NCI-H146 (cell line): ENCODE measurements around the gene KIAA0408.

ENCODE experiments used
- DNase-seq: peaks from one replicate; lab custom pipeline; 2025; lab: John Stamatoyannopoulos, UW

The KIAA0408 gene

DNA sequence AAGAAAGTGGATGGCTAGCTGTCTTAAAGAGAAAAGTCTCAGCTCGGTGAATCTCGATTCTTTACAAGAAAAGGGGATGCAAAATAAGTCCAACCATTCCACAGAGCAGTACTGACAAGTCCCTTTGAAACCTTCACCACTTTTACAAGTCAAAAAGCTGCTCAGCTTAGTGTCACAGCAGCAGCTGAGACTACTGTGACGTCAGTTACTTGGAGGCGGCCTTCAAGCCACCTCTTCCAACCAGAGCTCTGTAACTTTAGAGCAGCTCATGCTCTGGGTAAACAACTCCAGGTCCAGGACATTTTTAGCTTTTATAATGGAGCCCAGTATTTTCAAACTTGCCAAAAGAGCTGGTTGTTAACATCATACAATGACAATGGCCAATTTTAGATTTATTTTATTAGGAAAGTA lies at the start of gene KIAA0408:
KIAA0408 (minus strand) TSS at position 159 of the 411 bp plus-strand sequence. CDS start 5,408 bp downstream, outside the sequence.
- DNase-seq: peak; percentile 27

- DNase-seq: no peak
Measured at GRCh38 chr6:127506894-127507293, 47.7 kb upstream of the KIAA0408 start.

DNA sequence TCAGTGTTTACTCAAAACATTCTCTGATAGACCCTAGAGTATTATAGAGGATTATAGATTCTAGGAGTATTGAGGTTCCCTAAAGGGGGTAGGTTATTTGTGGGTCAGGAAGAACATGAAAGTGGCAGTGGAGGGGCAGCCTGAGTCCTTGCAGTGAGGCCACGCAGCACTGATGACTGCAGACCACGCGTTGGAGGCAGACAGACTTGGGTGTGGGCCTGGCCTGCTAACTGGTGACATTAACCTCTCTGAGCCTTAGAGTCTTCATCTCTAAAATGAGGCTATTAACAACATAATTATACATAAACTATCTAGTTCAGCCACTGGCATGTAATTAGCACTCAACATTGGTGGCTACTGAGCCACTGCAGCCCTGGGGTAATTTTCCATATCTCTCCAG lies 43.8 kb upstream of the KIAA0408 start:
- DNase-seq: no peak

GRCh38 chr6:127497410-127497809 lies 38.2 kb upstream of the KIAA0408 start:
- DNase-seq: peak; percentile 26

GRCh38 chr6:127496471-127496870 lies 37.3 kb upstream of the KIAA0408 start:
- no peak for DNase-seq

GRCh38 chr6:127494240-127494767 lies 35.1 kb upstream of the KIAA0408 start:
- DNase-seq: no peak

- no peak for DNase-seq
Measured at GRCh38 chr6:127489248-127489647, 30.1 kb upstream of the KIAA0408 start.

GRCh38 chr6:127486934-127487333 lies 27.7 kb upstream of the KIAA0408 start:
- DNase-seq: no peak

DNA sequence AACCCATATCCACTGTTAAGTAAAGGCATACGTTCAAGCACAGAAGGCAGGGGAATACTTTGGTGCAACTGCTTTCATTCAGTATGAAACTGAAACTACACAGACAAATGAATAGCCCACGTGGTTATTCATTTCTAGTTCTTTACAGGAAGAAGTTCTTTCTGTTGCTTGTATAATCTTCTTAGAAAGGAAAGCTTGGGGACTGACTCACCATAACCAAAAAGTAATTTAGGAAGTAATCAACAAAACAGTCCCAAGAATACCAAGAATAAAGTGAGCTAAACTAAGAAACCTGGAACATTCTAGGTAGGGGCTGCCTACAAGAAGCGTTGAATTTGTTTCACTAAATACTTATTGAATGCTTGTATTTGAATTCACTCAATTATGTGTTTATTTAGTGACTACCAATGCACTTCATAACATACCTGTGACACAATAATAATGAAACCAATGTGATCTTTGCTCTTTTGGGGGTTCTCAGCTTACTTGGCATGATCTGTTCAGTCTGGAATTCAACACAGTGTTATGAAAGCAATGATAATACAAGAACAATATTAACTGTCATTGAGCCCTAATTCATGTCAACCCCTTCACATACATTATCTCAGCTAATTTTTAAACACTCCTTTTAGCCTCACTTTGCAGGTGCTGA lies 25.1 kb upstream of the KIAA0408 start:
- DNase-seq: no peak

- no peak for DNase-seq
Measured at GRCh38 chr6:127483399-127484055, 24.3 kb upstream of the KIAA0408 start.

DNA sequence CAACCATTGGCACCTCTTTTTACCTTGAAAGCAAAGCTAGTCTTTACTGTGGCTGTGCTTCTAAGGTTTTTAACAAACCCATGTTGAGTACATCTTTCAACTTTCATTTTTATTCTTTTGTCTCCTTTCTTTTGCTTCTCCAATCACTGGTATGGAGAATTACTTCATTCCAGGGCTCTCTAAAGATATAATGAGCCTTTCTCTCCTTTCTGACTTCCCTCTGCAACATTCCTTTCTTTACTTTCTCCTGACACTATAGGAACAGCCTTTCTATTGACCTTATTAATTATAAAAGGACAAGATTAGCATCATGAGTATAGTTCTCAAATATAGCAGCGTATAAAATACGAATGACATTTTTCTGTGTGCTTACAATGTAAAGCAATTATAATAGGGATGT lies 23.1 kb upstream of the KIAA0408 start:
- DNase-seq: no peak

- no peak for DNase-seq
Measured at GRCh38 chr6:127481628-127482027, 22.4 kb upstream of the KIAA0408 start.

GRCh38 chr6:127481111-127481510 lies 21.9 kb upstream of the KIAA0408 start:
- DNase-seq: no peak

DNA sequence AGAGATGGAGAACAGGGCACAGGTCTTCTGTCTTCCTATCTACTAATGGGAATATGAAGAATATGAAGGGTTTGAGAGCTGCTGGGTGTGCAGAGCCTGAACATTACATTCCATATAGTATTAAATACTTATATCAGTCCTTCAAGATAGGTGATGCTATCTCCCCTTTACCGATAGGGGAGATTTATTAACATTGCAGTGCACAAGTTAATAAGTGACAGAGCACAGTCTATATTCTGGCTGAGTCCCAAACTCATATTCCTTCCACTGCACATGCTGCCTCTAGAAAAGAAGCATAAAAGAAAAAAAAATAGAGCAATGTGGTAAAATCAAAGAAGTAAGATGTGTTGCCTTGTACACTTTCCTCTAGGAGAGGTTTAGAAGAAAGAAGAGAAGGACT lies 18.5 kb upstream of the KIAA0408 start:
- no peak for DNase-seq

GRCh38 chr6:127475823-127476176 lies 16.6 kb upstream of the KIAA0408 start:
- no peak for DNase-seq

GRCh38 chr6:127475135-127475822 lies 16.1 kb upstream of the KIAA0408 start:
- no peak for DNase-seq

DNA sequence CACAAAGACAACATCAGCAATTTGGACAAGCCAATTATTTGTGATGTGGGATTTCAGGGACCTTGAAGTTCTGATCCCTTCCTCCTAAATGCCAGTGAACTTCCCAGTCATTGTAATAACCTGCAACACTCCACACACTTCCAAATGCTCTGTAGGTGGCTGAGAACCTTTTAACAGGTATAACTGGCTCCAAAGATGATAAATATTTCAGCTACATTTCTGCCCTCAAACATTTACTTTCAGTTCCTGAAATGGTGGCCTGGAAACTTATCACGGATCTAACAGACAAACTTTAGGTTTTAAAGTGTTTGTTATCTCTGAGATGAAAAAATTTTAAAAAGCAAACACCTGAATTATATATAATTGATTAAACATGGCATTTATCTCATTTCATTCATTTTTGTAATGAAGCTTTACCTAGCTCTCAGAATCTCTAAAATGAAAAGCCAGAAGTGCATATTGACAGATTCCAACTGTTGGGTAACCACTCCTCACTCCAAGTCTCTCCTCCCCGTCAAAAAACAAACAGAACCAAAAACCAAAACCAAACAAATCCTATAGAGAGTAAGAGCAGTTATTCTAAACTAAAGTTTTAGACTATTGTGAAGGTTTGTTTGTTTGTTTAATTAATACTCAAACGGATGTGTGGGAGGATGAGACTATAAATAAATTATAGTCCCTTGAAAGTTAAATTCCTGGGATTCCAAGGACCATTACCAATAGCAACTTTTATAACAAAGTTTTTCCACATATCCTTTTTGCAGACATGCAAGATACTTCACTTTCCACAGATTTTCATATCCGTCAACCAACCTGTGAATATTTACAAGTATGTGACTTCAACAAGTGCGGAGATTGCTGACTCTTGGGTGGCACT lies 12.4 kb upstream of the KIAA0408 start:
- DNase-seq: no peak

- no peak for DNase-seq
Measured at GRCh38 chr6:127468936-127469335, 9.7 kb upstream of the KIAA0408 start.

GRCh38 chr6:127466416-127466815 lies 7.2 kb upstream of the KIAA0408 start:
- no peak for DNase-seq

DNA sequence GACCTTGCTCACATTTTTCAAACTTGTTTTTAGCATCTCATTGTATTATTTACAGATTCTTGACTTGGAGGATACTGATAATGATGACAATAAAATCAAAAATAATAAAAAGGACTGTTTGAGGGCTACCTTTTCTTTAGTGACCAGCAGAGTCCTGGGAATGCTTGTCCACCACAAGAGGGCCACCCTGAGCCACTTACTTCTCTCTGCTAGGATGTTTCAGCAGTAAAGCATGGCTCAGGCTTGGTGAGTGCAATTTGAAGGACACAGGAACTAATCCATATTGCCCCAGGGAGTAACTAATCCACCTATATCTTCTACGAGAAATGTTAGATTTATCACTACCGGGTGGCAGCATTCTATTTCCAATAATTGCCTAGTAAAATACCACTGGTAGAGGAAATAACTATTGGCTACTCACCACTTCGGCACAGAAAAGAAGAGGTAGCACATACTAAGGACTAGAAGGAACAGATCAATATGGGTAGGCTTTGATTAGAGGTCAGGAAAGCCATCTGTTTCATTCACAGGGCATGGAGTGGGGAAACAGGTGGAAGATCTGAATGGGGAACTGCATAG lies 5.8 kb upstream of the KIAA0408 start:
- DNase-seq: peak; percentile 80

- no peak for DNase-seq
Measured at GRCh38 chr6:127464161-127464880, 5.1 kb upstream of the KIAA0408 start.
